ENCODE data around the gene CCDC88A.

DNA sequence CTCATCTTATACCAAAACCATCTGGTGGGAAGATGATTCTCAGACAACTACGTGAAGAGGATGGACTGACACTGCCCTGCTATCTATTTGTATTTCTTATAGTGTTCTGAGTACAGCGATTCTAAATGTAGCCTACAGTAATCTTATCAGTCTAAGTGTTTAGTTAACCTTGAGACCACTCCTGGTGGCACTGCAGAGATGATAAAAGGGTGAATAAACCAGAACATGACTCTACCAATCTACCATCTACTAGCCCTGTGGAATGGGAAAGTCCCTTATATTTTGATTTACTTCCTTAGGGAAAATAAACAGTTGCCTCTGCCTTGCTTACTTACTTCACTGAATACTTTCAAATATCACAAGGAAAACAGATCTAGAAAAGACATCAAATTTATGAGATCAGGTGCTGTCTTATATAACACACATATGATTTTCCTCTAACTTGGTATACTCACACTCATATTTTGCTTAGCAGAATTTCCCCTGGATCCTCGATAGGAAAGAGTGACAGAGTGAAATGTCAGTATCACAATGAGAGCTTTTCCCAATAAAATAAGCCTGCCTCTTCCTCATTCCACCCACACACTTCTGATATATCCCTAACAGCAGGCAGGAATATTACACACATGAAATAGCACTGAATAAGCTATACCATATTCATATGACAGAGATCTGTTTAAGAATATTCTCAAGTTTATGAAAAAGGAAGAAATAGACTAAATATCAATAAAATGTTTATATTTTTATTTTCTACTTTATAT, 92.0 kb downstream of the CCDC88A start:
- TF ChIP-seq CTCF (IDR thresholded peaks at IDR 0.05) (no peak), POLR2A (IDR thresholded peaks at IDR 0.05) (no peak)

Data from lower leg skin (tissue), 3 donors.